ENCODE results near the gene MT1G.

MT1G gene

DNA sequence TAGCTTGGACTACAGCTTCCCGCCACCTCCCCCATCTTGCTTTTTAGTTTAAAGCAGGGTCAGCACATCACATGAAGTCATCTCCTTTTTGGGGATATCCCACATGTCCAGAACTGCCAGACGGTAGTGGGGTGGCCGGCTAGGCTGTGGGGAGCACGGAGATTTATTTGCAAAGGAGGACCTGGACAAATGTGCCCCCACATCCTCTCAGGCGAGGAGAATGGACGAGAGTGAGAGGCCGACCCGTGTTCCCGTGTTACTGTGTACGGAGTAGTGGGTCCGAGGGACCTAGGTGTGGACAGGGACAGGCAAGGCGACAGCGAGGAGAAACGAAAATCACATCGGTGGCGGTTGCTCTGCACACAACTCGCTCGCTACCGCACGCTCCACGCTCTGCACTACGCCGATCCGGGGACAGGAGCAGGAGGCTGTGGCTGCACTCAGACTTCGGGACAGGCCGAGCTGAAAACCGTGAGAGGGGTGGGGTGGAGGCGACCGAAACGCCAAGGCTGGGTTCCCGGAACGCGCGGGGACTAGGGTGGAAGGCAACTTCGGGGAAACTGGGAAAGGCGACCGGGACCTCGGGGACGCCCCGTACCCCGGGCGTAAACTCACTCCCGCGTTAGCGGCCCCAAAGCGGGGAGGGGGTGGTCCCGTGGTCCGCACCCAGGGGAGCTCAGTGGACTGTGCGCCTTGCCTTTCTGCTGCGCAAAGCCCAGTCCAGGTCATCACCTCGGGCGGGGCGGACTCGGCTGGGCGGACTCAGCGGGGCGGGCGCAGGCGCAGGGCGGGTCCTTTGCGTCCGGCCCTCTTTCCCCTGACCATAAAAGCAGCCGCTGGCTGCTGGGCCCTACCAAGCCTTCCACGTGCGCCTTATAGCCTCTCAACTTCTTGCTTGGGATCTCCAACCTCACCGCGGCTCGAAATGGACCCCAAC lies 29.8 kb downstream of the MT1G start, which contains the start of gene MT1A:
TSS of gene MT1A (plus strand) at position 853 of the 937 bp plus-strand sequence. CDS start at position 926, 73 bp downstream.
- no peak within 1 kb of the TSS for H3K27ac ChIP-seq
- H3K9ac ChIP-seq (ENCODE audit: insufficient read length): no peak within 1 kb of the TSS
- no peaks in the 10 kb centered on the region for H3K9me3 ChIP-seq (ENCODE audit: low read depth, low read length)
- no peak within 1 kb of the TSS for H3K4me3 ChIP-seq
- DNase-seq (ENCODE audit: low read depth, low spot score): no peak
- TF ChIP-seq FOXP2 (optimal IDR thresholded peaks at IDR 0.05; ENCODE audit: control extremely low read depth, extremely low read length, insufficient read depth): no peak
- TF ChIP-seq POLR2AphosphoS5 (IDR thresholded peaks at IDR 0.05; ENCODE audit: borderline replicate concordance, low read depth, low read length): no peak
- TF ChIP-seq EZH2 (IDR thresholded peaks at IDR 0.05): no peak
- no peaks in the 10 kb centered on the region for H3K36me3 ChIP-seq (ENCODE audit: insufficient read depth, low read length)

DNA sequence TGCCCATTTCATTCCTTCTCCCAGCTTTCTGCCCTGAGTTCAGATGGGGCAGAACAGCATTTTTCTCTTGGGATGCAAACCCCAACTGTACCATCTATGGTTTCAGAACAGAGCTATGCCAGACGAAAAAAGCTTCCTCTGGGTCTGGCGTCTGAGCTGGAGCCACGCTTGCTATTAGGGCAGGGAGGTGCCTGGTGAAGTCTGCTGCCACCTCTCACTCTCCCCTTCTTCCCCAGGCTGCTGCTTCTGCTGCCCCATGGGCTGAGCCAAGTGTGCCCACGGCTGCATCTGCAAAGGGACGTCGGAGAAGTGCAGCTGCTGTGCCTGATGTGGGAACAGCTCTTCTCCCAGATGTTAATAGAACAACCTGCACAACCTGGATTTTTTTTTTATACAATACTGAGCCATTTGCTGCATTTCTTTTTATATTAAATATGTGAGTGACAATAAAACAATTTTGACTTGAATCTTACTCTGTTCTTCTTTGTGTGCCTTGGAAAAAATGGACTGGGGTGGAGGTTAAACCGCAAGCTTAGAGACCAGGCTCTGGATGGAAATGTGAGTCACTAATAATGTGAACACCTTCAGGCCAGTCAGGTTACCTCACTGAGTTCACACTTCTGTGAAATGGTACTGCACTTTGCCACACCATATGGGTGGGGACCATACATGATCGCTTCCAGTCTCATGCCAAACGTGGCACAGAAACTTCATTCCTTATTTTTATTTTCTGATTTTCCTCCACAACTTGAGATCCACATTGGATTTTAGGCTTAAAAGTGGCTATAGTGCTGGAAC lies 31.1 kb downstream of the MT1G start:
- DNase-seq (ENCODE audit: low read depth, low spot score): no peak

DNA sequence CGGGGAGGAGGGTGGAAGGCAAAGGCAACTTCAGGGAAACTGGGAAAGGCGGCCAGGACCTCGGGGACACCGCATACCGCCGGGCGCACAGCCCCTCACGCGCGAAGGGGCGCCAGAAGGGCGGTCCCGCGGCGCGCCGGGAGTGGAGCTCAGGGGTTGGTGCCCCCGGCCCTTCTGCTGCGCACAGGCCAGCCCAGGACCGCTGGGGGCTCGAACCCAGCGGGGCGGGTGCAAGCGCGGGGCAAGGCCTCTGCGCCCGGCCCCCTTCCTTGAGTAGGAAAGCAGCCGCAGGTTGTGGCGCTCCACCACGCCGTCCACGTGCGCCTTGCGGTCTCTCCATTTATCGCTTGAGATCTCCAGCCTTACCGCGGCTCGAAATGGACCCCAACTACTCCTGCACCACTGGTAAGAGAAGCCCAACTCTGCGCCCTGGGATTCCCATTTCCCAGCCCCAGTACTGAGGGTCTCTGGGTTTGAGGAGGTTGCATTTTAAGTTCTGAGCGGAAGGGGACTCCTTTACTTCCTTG lies 32.4 kb downstream of the MT1G start:
- no peak for TF ChIP-seq EZH2 (IDR thresholded peaks at IDR 0.05)
- TF ChIP-seq FOXP2 (optimal IDR thresholded peaks at IDR 0.05; ENCODE audit: control extremely low read depth, extremely low read length, insufficient read depth): no peak
- TF ChIP-seq POLR2AphosphoS5 (IDR thresholded peaks at IDR 0.05; ENCODE audit: borderline replicate concordance, low read depth, low read length): no peak
- H3K9me3 ChIP-seq (ENCODE audit: low read depth, low read length): no peaks in the 10 kb centered on the region
- no peak overlapping the region for H3K4me3 ChIP-seq
- no peak overlapping the region for H3K9ac ChIP-seq (ENCODE audit: insufficient read length)
- no peak for DNase-seq (ENCODE audit: low read depth, low spot score)
- no peak overlapping the region for H3K27ac ChIP-seq
- no peaks in the 10 kb centered on the region for H3K36me3 ChIP-seq (ENCODE audit: insufficient read depth, low read length)

More for the DNA sequence above, 31.1 kb downstream of the MT1G start:
- Histone ChIP-seq H3K9ac (ENCODE audit: insufficient read length) (no peak overlapping the region), H3K27ac (no peak overlapping the region), H3K4me3 (no peak overlapping the region), H3K36me3 (ENCODE audit: insufficient read depth, low read length) (no peaks in the 10 kb centered on the region), H3K9me3 (ENCODE audit: low read depth, low read length) (no peaks in the 10 kb centered on the region)
- TF ChIP-seq EZH2 (IDR thresholded peaks at IDR 0.05): no peak
- no peak for TF ChIP-seq FOXP2 (optimal IDR thresholded peaks at IDR 0.05; ENCODE audit: control extremely low read depth, extremely low read length, insufficient read depth)
- TF ChIP-seq POLR2AphosphoS5 (IDR thresholded peaks at IDR 0.05; ENCODE audit: borderline replicate concordance, low read depth, low read length): no peak

DNA sequence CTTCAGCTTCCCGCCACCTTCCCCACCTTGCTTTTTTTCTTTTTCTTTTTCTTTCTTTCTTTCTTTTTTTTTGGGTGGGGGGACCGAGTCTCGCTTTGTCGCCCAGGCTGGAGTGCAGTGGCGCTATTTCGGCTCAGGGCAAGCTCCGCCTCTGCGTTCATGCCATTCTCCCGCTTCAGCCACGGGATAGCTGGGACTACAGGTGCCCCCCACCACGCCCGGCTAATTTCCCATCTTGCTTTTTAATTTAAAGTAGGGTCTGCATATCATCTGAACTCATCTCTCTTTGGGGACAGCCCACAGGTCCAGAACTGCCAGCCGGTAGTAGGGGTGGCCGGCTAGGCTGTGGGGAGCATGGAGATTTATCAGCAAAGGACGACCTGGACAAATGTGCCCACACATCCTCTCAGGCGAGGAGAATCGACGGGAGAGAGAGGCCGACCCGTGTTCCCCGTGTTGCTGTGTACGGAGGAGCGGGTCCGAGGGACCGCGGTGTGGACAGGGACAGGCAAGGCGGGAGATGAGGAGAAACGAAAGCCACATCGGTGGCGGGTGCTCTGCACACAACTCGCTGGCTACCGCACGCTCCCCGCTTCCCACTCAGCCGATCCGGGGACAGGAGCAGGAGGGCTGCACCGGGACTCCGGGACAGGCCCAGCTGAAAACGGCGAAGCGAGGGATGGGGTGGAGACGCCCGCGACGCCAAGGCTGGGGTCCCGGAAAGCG lies 33.0 kb downstream of the MT1G start:
- Histone ChIP-seq H3K9ac (ENCODE audit: insufficient read length) (no peak overlapping the region), H3K36me3 (ENCODE audit: insufficient read depth, low read length) (no peaks in the 10 kb centered on the region), H3K27ac (no peak overlapping the region), H3K4me3 (no peak overlapping the region), H3K9me3 (ENCODE audit: low read depth, low read length) (no peaks in the 10 kb centered on the region)
- TF ChIP-seq EZH2 (IDR thresholded peaks at IDR 0.05): no peak
- no peak for TF ChIP-seq POLR2AphosphoS5 (IDR thresholded peaks at IDR 0.05; ENCODE audit: borderline replicate concordance, low read depth, low read length)
- TF ChIP-seq FOXP2 (optimal IDR thresholded peaks at IDR 0.05; ENCODE audit: control extremely low read depth, extremely low read length, insufficient read depth): no peak
- DNase-seq (ENCODE audit: low read depth, low spot score): no peak

DNA sequence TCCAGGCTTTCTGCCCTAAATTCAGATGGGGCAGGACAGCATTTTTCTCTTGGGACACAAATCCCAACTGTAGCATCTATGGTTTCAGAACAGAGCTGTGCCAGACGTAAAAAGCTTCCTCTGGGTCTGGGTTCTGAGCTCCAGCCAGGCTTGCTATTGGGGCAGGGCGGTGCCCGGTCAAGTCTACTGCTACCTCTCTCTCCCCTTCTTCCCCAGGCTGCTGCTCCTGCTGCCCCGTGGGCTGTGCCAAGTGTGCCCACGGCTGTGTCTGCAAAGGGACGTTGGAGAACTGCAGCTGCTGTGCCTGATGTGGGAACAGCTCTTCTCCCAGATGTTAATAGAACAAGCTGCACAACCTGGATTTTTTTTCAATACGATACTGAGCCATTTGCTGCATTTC lies 34.3 kb downstream of the MT1G start:
- TF ChIP-seq POLR2AphosphoS5 (IDR thresholded peaks at IDR 0.05; ENCODE audit: borderline replicate concordance, low read depth, low read length): no peak
- TF ChIP-seq EZH2 (IDR thresholded peaks at IDR 0.05): no peak
- no peak for TF ChIP-seq FOXP2 (optimal IDR thresholded peaks at IDR 0.05; ENCODE audit: control extremely low read depth, extremely low read length, insufficient read depth)
- no peaks in the 10 kb centered on the region for H3K9me3 ChIP-seq (ENCODE audit: low read depth, low read length)
- no peaks in the 10 kb centered on the region for H3K36me3 ChIP-seq (ENCODE audit: insufficient read depth, low read length)
- no peak overlapping the region for H3K9ac ChIP-seq (ENCODE audit: insufficient read length)
- H3K27ac ChIP-seq: no peak overlapping the region
- H3K4me3 ChIP-seq: no peak overlapping the region
- no peak for DNase-seq (ENCODE audit: low read depth, low spot score)

DNA sequence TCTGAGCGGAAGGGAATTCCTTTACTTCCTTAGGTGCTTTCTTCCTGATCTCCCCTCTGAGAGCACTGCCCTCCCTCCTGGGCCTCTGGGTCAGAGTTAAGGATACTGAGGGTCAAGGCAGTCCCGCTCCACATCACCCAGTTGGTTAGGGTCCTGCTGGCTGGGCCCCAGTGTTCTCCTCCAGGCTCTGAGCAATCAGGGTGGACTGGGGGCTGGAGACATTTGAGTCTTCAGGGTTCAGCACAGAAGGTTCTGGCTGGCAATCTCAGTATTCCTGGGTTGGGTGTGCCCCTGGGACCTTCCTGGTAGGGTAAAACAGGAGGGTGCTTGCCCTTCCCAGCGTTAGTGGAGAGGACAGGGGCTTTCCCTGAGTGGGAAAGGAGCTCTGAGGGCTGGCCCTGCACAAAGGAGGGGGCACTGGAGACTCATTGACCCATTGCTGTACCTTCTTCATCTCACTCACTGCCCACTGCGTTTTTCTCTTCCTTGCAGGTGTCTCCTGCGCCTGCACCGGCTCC lies 35.0 kb downstream of the MT1G start:
- TF ChIP-seq EZH2 (IDR thresholded peaks at IDR 0.05) (no peak), FOXP2 (optimal IDR thresholded peaks at IDR 0.05; ENCODE audit: control extremely low read depth, extremely low read length, insufficient read depth) (no peak), POLR2AphosphoS5 (IDR thresholded peaks at IDR 0.05; ENCODE audit: borderline replicate concordance, low read depth, low read length) (no peak)
- Histone ChIP-seq H3K4me3 (no peak overlapping the region), H3K36me3 (ENCODE audit: insufficient read depth, low read length) (no peaks in the 10 kb centered on the region), H3K9ac (ENCODE audit: insufficient read length) (no peak overlapping the region), H3K27ac (no peak overlapping the region), H3K9me3 (ENCODE audit: low read depth, low read length) (no peaks in the 10 kb centered on the region)
- no peak for DNase-seq (ENCODE audit: low read depth, low spot score)

DNA sequence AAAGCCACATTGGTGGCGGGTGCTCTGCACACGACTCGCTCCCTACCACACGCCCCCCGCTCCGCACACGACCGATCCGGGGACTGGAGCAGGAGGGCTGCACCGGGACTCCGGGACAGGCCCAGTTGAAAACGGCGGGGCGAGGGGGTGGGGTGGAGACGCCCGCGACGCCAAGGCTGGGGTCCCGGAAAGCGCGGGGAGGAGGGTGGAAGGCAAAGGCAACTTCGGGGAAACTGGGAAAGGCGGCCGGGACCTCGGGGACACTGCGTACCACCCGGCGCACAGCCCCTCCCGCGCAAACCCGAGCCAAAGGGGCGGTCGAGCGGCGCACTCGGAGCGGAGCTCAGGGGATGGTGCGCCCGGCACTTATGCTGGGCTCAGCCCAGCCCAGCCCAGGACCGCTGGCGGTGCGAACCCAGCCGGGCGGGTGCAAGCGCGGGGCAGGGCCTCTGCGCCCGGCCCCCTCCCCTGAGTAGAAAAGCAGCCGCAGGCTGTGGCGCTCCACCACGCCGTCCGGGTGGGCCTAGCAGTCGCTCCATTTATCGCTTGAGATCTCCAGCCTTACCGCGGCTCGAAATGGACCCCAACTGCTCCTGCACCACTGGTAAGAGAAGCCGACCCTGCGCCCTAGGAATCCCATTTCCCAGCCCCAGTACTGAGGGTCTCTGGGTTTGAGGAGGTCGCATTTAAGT lies 35.6 kb downstream of the MT1G start, which contains the start of gene MT1M:
TSS of gene MT1M (plus strand) at position 504 of the 692 bp plus-strand sequence. CDS start at position 577, 73 bp downstream.
- no peak for DNase-seq (ENCODE audit: low read depth, low spot score)
- Histone ChIP-seq H3K9ac (ENCODE audit: insufficient read length) (no peak within 1 kb of the TSS), H3K36me3 (ENCODE audit: insufficient read depth, low read length) (no peaks in the 10 kb centered on the region), H3K27ac (no peak within 1 kb of the TSS), H3K4me3 (no peak within 1 kb of the TSS), H3K9me3 (ENCODE audit: low read depth, low read length) (no peaks in the 10 kb centered on the region)
- TF ChIP-seq FOXP2 (optimal IDR thresholded peaks at IDR 0.05; ENCODE audit: control extremely low read depth, extremely low read length, insufficient read depth) (no peak), POLR2AphosphoS5 (IDR thresholded peaks at IDR 0.05; ENCODE audit: borderline replicate concordance, low read depth, low read length) (no peak), EZH2 (IDR thresholded peaks at IDR 0.05) (no peak)

Measured in SK-N-MC (cell line).